NCI-H524 (cell line): Measurements from ENCODE around the gene IFNA13.
"Not testable (repeated sequence)": the region's sequence is repeated elsewhere in the genome, so short reads cannot be mapped to it uniquely, and the experiment has no call there.

Experiments
- DNase-seq, 2 experiments: peaks; one replicate each; lab custom pipeline; 2025; lab: John Stamatoyannopoulos, UW

The IFNA13 gene

GRCh38 chr9:21367957-21368356, at the start of gene IFNA13:
Gene IFNA13, minus strand, starts transcription at chr9:21368057. Its CDS starts 47 bp downstream, at chr9:21368010.
- DNase-seq = no peak

DNA sequence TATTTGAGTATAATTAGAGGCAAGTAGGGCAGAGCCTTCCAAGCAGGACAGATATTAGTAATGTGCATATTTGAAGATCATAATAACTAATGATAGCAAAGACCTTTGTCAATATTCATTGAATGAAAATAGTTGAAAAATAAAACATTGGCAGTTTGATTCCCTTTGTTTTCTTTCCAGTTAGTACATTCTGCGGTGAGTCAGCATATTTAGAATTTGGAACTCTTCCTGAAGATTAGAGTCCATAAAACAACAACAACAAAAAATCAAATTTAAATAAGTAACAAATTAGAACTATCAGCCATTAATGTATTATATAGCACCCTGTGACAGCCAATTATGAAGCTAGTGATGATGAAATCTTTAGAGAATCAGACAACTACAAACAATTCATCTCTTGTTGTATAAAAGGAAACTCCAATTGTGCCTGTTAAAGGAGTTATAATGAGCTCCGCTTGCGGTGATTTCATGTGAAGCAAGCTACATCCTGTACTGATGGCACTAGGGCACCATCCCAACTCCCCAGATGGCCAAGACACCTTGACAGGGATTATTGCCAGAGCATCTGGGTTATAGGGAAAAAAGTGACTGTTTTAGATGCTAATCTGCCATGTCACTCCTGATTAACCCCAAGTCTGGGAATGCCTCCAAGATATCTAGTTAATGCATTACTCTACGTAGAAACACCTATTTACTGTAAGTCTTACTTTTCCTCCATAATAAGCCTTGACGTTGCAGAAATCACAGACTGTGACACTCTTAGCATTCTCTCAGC, 47.8 kb upstream of the IFNA13 start:
- DNase-seq = peak; percentile 95 to 97

- DNase-seq = no peak
Observed at GRCh38 chr9:21414220-21414940, 46.5 kb upstream of the IFNA13 start.

DNA sequence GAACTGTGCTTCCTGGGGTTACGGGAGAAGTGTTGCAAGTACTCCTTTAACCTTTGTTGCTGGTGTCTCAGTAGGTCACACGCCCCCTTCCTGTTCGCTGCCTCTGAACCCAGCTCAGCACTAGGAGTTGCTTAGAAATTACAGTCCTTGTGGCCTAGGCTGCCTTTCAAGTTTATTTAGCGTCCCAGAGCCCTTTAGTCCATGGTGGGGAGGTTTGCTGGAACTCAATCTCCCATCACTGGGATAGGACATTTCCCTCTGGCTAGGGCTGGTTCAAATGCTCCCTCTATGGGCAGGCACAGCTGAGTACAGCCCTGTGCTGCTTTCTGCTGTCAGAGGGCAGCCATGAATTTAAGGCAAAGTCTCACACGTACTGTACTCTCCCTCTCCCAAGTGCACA, 45.8 kb upstream of the IFNA13 start:
- no peak for DNase-seq

- DNase-seq = no peak
Observed at GRCh38 chr9:21413151-21413550, 45.3 kb upstream of the IFNA13 start.

DNA sequence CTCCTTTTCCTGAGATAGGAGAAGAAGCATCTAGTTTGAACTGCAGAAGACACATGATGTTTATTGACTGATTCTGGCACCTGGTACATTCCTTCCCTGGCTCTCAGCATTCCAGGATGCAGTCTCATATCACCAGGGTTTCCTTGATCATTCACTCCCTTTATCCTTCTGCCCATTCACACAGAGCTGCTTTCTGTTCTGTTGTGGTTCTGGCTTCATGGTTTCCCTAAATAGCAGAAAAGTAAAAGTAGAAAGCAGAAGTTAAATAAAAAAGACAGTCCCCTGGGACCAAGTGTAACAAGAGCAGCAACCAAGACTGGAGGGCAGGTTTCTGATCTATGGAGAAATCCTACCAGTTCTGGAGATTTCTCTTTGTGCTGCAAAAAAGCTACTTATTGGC, 44.2 kb upstream of the IFNA13 start:
- DNase-seq = no peak

GRCh38 chr9:21408817-21409216, 41.0 kb upstream of the IFNA13 start, which contains the start of gene IFNA8:
Gene IFNA8, plus strand, starts transcription at chr9:21409117. Its CDS starts 60 bp downstream, at chr9:21409177.
- no peak for DNase-seq

GRCh38 chr9:21404146-21404545, 36.3 kb upstream of the IFNA13 start:
- no peak for DNase-seq

- DNase-seq = no peak
Observed at GRCh38 chr9:21402386-21403251, 34.8 kb upstream of the IFNA13 start.

DNA sequence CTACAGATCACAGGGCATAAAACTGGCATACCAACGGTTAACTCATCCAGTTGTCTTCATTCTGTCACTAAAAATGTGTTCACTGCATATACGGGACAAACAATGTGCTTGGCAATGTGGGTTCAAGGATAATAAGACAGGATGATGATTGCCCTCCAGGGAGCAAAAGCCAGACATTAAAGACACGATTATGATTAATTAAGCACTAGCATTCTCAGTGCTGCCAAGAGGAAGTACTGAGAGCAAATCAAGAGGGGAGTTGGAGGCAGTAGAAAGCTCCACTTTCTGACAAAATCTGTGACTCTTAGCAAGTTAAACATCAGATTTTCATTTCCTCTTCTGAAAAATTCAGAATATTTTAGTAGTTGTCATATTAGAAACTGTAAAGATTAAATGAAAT, 32.1 kb upstream of the IFNA13 start:
- DNase-seq = no peak

- DNase-seq = no peak
Observed at GRCh38 chr9:21398955-21399489, 31.2 kb upstream of the IFNA13 start.

DNA sequence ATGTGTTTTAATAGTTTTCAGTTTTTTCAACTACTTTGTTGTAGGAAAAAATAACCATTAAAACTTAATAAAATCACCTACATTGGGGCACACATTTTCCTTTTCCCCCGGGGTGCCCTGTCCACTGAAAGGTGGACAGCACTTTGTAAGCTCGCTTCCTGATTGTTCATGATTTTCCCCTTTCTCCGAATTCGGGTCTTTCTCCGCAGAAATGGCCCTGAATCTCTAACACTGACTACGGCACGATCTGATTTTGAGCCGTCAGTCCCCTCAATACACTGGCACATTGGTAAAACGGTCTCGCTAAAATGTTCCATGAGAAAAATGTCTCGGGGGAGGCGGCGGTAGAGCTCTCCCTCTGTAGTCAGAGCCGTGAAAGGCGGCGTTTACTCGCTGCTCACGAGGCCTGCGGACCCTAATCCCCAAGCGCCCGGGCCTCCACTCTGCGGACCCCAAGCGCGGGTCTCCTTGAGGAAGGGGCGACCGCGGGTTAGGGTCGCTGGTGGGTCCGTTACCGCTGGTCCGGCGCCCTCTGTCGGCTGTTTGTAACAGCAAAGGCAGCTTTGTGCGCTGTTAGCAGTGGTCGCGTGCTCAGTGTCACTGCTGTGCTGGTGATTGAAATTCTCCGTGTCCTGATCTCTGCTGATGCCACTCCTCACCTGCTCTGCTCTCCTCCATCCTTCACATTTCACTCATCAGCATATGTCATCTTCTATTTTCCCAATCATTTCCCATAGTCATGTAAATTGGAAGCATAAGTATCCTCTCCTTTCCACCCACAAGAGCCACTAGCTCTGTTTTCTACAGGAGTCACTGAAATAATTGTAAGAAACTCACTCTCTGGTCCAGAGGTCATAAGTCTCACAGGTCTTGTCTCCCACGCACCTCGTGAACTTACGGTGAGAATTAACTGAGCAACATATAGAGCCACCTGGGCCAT, 28.2 kb upstream of the IFNA13 start:
- DNase-seq = peak; percentile 68 to 71

DNA sequence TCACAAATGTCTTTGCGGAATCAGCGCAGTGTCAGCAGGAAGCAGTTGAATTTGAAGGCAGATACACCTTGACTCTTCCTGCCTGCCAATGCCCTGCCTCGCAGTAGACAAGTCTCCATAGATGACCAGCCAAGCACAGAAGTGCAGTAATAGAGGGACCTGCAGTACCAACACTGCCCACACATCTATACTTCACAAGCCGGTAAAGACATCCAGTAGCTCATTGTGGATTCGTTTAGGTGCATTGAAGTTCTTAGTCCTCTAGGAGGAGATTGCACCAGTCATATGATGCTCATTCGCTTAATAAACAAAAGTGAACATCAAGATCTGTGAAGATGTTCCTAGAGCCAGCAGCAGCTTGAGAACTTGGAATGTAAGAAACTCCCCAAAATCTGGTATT, 24.4 kb upstream of the IFNA13 start:
- DNase-seq = no peak

GRCh38 chr9:21385131-21385670, 17.3 kb upstream of the IFNA13 start, which contains the start of gene IFNA2:
Gene IFNA2, minus strand, starts transcription at chr9:21385398. Its CDS starts 69 bp downstream, at chr9:21385329.
- DNase-seq = no peak

DNA sequence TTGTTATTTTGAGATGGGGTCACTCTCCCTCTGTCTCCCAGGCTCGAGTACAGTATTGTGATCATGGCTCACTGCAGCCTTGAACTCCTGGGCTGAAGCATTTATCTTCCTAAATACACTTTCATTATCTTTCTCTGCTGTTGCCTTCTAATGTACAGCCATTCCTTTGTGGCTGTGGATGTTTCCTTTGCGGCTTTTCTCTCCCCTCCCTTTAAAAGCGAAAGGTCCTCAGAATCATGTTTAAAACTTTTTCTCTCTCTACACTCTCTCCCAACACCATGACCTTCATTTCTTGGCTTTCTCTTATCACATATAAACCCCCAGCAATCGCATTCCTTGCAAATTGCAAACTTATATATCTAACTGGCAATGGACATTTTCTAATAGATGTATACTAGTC, 15.8 kb upstream of the IFNA13 start:
- no peak for DNase-seq

DNA sequence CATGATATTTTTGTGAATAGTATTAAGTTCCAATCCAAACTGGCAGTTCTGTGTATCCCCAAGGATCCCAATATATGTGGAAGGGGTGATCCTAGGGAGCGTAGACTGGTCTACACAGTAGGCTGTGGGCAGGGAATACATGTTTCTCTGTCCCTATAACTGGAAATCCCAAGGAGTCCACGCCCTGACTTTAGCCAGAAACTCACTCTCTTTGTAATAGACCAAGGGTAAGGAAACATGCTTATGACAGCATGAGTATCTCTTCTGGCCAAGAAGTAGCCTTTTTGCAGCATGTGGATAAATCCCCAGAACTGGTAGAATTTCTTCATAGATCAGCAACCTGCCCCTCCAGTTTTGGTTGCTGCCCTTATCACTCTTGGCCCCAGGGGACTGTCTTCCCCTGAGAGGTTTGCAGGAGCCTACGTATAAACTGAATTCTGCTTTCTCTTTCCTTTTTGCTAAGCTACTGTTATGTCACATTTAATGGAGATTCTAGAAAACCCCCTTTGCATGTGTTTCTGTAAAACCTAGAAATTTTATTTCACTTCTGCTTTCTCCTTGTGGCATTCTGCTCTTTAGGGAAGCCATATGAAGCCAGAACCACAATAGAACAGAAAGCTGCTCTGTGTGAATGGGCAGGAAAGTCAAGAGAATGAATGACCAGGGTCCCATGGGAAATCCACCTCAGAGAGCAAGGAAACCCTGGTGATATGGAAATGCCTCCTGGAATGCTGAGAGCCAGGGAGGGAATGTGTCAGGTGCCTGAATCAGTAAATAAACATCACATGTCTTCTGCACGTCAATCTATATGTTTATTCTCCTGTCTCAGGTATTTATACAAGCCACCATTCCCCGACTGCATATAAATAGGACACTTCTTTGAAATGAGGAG, 13.8 kb upstream of the IFNA13 start:
- DNase-seq = no peak

DNA sequence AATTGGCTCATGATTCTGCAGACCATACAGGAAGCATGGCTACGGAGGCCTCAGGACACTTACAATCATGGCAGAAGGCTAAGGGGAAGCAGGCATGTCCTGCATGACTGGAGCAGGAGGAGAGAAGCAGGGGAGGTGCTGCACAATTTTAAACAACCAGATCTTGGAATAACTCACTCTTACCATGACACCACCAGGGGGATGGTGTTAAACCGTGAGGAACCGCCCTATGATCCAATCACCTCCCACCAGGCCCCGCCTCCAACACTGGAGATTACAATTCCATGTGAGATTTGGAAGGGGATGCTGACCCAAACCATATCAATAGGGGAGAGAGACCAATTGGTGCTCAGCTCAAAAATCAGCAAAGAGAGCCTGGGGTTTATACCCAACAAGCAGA, 3.6 kb upstream of the IFNA13 start:
- DNase-seq = not testable (repeated sequence)

- DNase-seq = not testable (repeated sequence)
Observed at GRCh38 chr9:21367169-21367568, 688 bp downstream of the IFNA13 start.

- no peak for DNase-seq
Observed at GRCh38 chr9:21362287-21362686, 5.6 kb downstream of the IFNA13 start.
